Loucy (cell line): Measurements from ENCODE around the gene CMTM3.

Source experiments
- H2AFZ ChIP-seq: fragments of 200-600 bp; sonication (generic); 2 replicates; pipeline ENCODE4 v1.6.0; 2016; ENCODE audit warnings: antibody characterized with exemption, mild to moderate bottlenecking, low read length, moderate library complexity
- H3F3A ChIP-seq: fragments of 200-600 bp; 2 replicates; pipeline ENCODE4 v1.6.0; 2016; ENCODE audit warnings: antibody characterized with exemption, low read depth, mild to moderate bottlenecking
- H3K27me3 ChIP-seq: fragments of 200-600 bp; sonication (generic); 2 replicates; pipeline ENCODE4 v1.6.1; 2014; ENCODE audit warnings: low read length, mild to moderate bottlenecking; ENCODE audit not compliant: insufficient read depth, poor library complexity, severe bottlenecking
- H3K36me3 ChIP-seq: fragments of 200-600 bp; sonication (generic); 2 replicates; pipeline ENCODE4 v1.6.1; 2016; ENCODE audit warnings: low read length; ENCODE audit not compliant: insufficient read depth
- H3K4me1 ChIP-seq: fragments of 200-600 bp; sonication (generic); 2 replicates; pipeline ENCODE4 v1.5.1; 2014; ENCODE audit warnings: low read length, mild to moderate bottlenecking; ENCODE audit not compliant: insufficient read depth, poor library complexity, severe bottlenecking
- H3K4me2 ChIP-seq: fragments of 200-600 bp; sonication (generic); 2 replicates; pipeline ENCODE4 v1.6.0; 2014; ENCODE audit warnings: antibody characterized with exemption, low read length, low read depth, mild to moderate bottlenecking; ENCODE audit not compliant: poor library complexity, severe bottlenecking
- H3K4me3 ChIP-seq: fragments of 200-600 bp; sonication (generic); 2 replicates; pipeline ENCODE4 v1.5.1; 2014; ENCODE audit warnings: low read length, mild to moderate bottlenecking, mixed read lengths; ENCODE audit not compliant: poor library complexity, severe bottlenecking
- H3K79me2 ChIP-seq: fragments of 200-600 bp; sonication (generic); 2 replicates; pipeline ENCODE4 v1.6.1; 2014; ENCODE audit warnings: low read length; ENCODE audit not compliant: insufficient read depth
- H3K9ac ChIP-seq: fragments of 200-600 bp; sonication (generic); 2 replicates; pipeline ENCODE4 v1.6.0; 2014; ENCODE audit warnings: mild to moderate bottlenecking, low read depth, low read length, moderate library complexity; ENCODE audit not compliant: poor library complexity, severe bottlenecking
- H3K9me2 ChIP-seq: fragments of 200-600 bp; sonication (generic); replicated peaks from 2 replicates; pipeline ENCODE4 v1.6.1; 2016; ENCODE audit warnings: low read depth, low read length, mixed read lengths
- H3K9me3 ChIP-seq: fragments of 200-600 bp; sonication (generic); 2 replicates; pipeline ENCODE4 v1.6.1; 2014; ENCODE audit warnings: mild to moderate bottlenecking, antibody characterized with exemption, low read length, low read depth; ENCODE audit not compliant: insufficient read depth
- H4K20me1 ChIP-seq: fragments of 200-600 bp; sonication (generic); 2 replicates; pipeline ENCODE4 v1.6.0; 2014; ENCODE audit warnings: antibody characterized with exemption, low read length, mild to moderate bottlenecking; ENCODE audit not compliant: insufficient read depth, poor library complexity, severe bottlenecking
- CTCF ChIP-seq: fragments of 200-600 bp; sonication (generic); conservative IDR thresholded peaks from 2 replicates; pipeline ENCODE4 v1.5.1; 2014; ENCODE audit warnings: mild to moderate bottlenecking, antibody characterized with exemption, low read length
- EZH2phosphoT487 ChIP-seq: fragments of 200-600 bp; IDR thresholded peaks from 2 replicates; pipeline ENCODE4 v1.6.1; 2018; ENCODE audit warnings: antibody characterized with exemption, mild to moderate bottlenecking, moderate library complexity, borderline replicate concordance

The CMTM3 gene

GRCh38 chr16:66614161-66614802 is 9.8 kb downstream of the CMTM3 start:
- TF ChIP-seq CTCF (no peak), EZH2phosphoT487 (no peak)
- H3K4me2 ChIP-seq = no peak overlapping the region
- H3K79me2 ChIP-seq = peaks cover 14% of the 10 kb centered on the region; the same call in 1 of the 2 replicates
- peaks cover 12% of the 10 kb centered on the region for H4K20me1 ChIP-seq
- H3K36me3 ChIP-seq = peaks cover 52% of the 10 kb centered on the region; the same call in 1 of the 2 replicates
- no peaks in the 10 kb centered on the region for H3K27me3 ChIP-seq
- H3K9me2 ChIP-seq = no peaks in the 10 kb centered on the region
- no peak overlapping the region for H3K9ac ChIP-seq
- H3F3A ChIP-seq = no peaks in the 10 kb centered on the region
- no peaks in the 10 kb centered on the region for H3K9me3 ChIP-seq
- no peak overlapping the region for H3K4me3 ChIP-seq
- H3K4me1 ChIP-seq = peaks cover 7% of the 10 kb centered on the region
- no peak overlapping the region for H2AFZ ChIP-seq

- Histone ChIP-seq H3K4me2 (no peak overlapping the region), H3K4me3 (no peak overlapping the region), H3K9me3 (no peaks in the 10 kb centered on the region), H3K4me1 (peaks cover 2% of the 10 kb centered on the region), H3K27me3 (no peaks in the 10 kb centered on the region), H2AFZ (no peak overlapping the region), H3K79me2 (no peaks in the 10 kb centered on the region), H3F3A (no peaks in the 10 kb centered on the region), H3K9ac (no peak overlapping the region), H4K20me1 (no peaks in the 10 kb centered on the region), H3K36me3 (peaks cover 34% of the 10 kb centered on the region; the same call in 1 of the 2 replicates), H3K9me2 (no peaks in the 10 kb centered on the region)
- TF ChIP-seq CTCF = no peak
- no peak for TF ChIP-seq EZH2phosphoT487
Measured at GRCh38 chr16:66616169-66616568, 11.7 kb downstream of the CMTM3 start.

- Histone ChIP-seq H3K36me3 (peaks cover 29% of the 10 kb centered on the region; the same call in 1 of the 2 replicates), H3K4me2 (no peak overlapping the region), H4K20me1 (no peaks in the 10 kb centered on the region), H3K9ac (no peak overlapping the region), H3K27me3 (no peaks in the 10 kb centered on the region), H3K4me1 (peaks cover 2% of the 10 kb centered on the region), H3K9me2 (no peaks in the 10 kb centered on the region), H3K9me3 (no peaks in the 10 kb centered on the region), H3F3A (no peaks in the 10 kb centered on the region), H3K79me2 (no peaks in the 10 kb centered on the region), H3K4me3 (no peak overlapping the region), H2AFZ (no peak overlapping the region)
- no peak for TF ChIP-seq EZH2phosphoT487
Measured at GRCh38 chr16:66616592-66616991, 12.1 kb downstream of the CMTM3 start.

- Histone ChIP-seq H3K4me1 (peaks cover 2% of the 10 kb centered on the region), H3K27me3 (no peaks in the 10 kb centered on the region), H3K9ac (no peak overlapping the region), H4K20me1 (no peaks in the 10 kb centered on the region), H3K4me2 (no peak overlapping the region), H3K79me2 (no peaks in the 10 kb centered on the region), H3K36me3 (peaks cover 25% of the 10 kb centered on the region; the same call in 1 of the 2 replicates), H3K4me3 (no peak overlapping the region), H3K9me2 (no peaks in the 10 kb centered on the region), H2AFZ (no peak overlapping the region), H3F3A (no peaks in the 10 kb centered on the region), H3K9me3 (no peaks in the 10 kb centered on the region)
- no peak for TF ChIP-seq EZH2phosphoT487
- TF ChIP-seq CTCF = no peak
Measured at GRCh38 chr16:66617010-66617434, 12.5 kb downstream of the CMTM3 start.
